ENCODE data around the gene P2RX6.
"Not testable (repeated sequence)": the region's sequence is repeated elsewhere in the genome, so short reads cannot be mapped to it uniquely, and the experiment has no call there.

The P2RX6 gene

GRCh38 chr22:20999350-21000206 lies 15.4 kb upstream of the P2RX6 start:
- peak overlapping the region; percentile 83 for H3K4me3 ChIP-seq (replicated peaks; ENCODE audit: low read depth, low read length)
- TF ChIP-seq CTCF (IDR thresholded peaks at IDR 0.05; ENCODE audit: low read depth, low read length, missing control alignments): no peak
- no peak for DNase-seq (ENCODE audit: extremely low read depth, low read depth)

GRCh38 chr22:21000207-21000986 lies 14.6 kb upstream of the P2RX6 start:
- H3K4me3 ChIP-seq (replicated peaks; ENCODE audit: low read depth, low read length): peak overlapping the region; percentile 83
- no peak for TF ChIP-seq CTCF (IDR thresholded peaks at IDR 0.05; ENCODE audit: low read depth, low read length, missing control alignments)
- DNase-seq (ENCODE audit: extremely low read depth, low read depth): no peak

GRCh38 chr22:21000987-21001600 lies 13.9 kb upstream of the P2RX6 start:
- no peak for TF ChIP-seq CTCF (IDR thresholded peaks at IDR 0.05; ENCODE audit: low read depth, low read length, missing control alignments)

GRCh38 chr22:21001601-21002325 lies 13.2 kb upstream of the P2RX6 start, which contains the start of gene THAP7:
THAP7 (minus strand) TSS chr22:21002118; CDS start chr22:21001911, 207 bp downstream.
- peak; percentile 66 for DNase-seq (ENCODE audit: extremely low read depth, low read depth)
- TF ChIP-seq CTCF (IDR thresholded peaks at IDR 0.05; ENCODE audit: low read depth, low read length, missing control alignments): no peak
- H3K4me3 ChIP-seq (replicated peaks; ENCODE audit: low read depth, low read length): peak within 1 kb of the TSS; percentile 83

More at GRCh38 chr22:21000987-21001600, 13.9 kb upstream of the P2RX6 start:
- H3K4me3 ChIP-seq (replicated peaks; ENCODE audit: low read depth, low read length): peak overlapping the region; percentile 83
- no peak for DNase-seq (ENCODE audit: extremely low read depth, low read depth)

- DNase-seq (ENCODE audit: extremely low read depth, low read depth): no peak
- no peak for TF ChIP-seq CTCF (IDR thresholded peaks at IDR 0.05; ENCODE audit: low read depth, low read length, missing control alignments)
- no peak overlapping the region; the same call in 1 of the 2 replicates for H3K4me3 ChIP-seq (replicated peaks; ENCODE audit: low read depth, low read length)
Measured at GRCh38 chr22:21003782-21004181, 11.2 kb upstream of the P2RX6 start.

- not testable (repeated sequence) for DNase-seq (ENCODE audit: extremely low read depth, low read depth); H3K4me3 ChIP-seq (replicated peaks; ENCODE audit: low read depth, low read length)
Measured at GRCh38 chr22:21009208-21009607, 5.8 kb upstream of the P2RX6 start.
